OCI-LY1 (cell line): ENCODE measurements around the gene TIAL1.

ENCODE experiments used
- CTCF ChIP-seq: fragments of 200-600 bp; sonication (generic), shearing (Covaris generic); IDR thresholded peaks from 2 replicates; pipeline ENCODE4 v1.5.1; 2017; ENCODE audit warnings: mild to moderate bottlenecking, antibody characterized with exemption, low read length, moderate library complexity, mixed read lengths
- EZH2 ChIP-seq: fragments of 200-600 bp; sonication (generic), shearing (Covaris generic); IDR thresholded peaks from 2 replicates; pipeline ENCODE4 v1.8.0; 2017; ENCODE audit warnings: borderline replicate concordance, mixed run types, mild to moderate bottlenecking, antibody characterized with exemption, low read length, moderate library complexity, mixed read lengths

GRCh38 chr10:119543814-119544642, 52.7 kb downstream of the TIAL1 start:
- TF ChIP-seq CTCF (no peak), EZH2 (no peak)
